Skeletal muscle cell (primary cell): Measurements from ENCODE around the gene HS3ST5.
"Not testable (repeated sequence)": the region's sequence is repeated elsewhere in the genome, so short reads cannot be mapped to it uniquely, and the experiment has no call there.

Experiments
- DNase-seq: peaks from one replicate; pipeline ENCODE4 v3.0.0-alpha.2; 2010; ENCODE audit warnings: low read depth
- H3K4me3 ChIP-seq: 2 replicates; pipeline ENCODE4 v1.5.1; 2011; ENCODE audit warnings: low read depth, mild to moderate bottlenecking, control low read depth, low read length, moderate library complexity

Gene HS3ST5

GRCh38 chr6:114217996-114218395 lies 124.8 kb downstream of the HS3ST5 start:
- not testable (repeated sequence) for DNase-seq, H3K4me3 ChIP-seq

GRCh38 chr6:114216789-114217467 lies 125.9 kb downstream of the HS3ST5 start:
- no peak overlapping the region for H3K4me3 ChIP-seq

GRCh38 chr6:114210467-114210866 lies 132.4 kb downstream of the HS3ST5 start:
- DNase-seq, result no peak
- H3K4me3 ChIP-seq, result no peak overlapping the region

More at GRCh38 chr6:114216789-114217467, 125.9 kb downstream of the HS3ST5 start:
- peak; percentile 41 for DNase-seq

DNA sequence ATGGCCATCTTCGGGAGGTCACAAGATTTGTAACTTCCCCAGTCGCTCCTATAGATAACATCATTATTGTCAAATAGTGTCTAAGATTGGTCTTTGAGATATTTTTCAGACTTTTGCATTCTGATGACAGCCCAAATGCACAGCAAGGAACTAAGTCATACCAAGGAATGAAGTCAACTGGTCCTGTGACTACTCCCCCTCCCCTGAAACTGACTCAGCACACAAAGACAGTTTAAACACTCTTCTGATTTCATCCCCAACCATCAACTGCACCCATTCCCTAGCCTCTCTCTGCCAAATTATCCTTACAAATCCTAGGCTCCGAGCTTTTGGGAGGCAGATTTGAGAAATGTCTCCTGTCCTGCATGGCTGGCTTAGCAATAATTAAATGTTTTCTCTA lies 139.4 kb downstream of the HS3ST5 start:
- no peak overlapping the region for H3K4me3 ChIP-seq
- no peak for DNase-seq

GRCh38 chr6:114202389-114202788 lies 140.4 kb downstream of the HS3ST5 start:
- DNase-seq, result no peak
- H3K4me3 ChIP-seq, result no peak overlapping the region

- no peak overlapping the region for H3K4me3 ChIP-seq
- no peak for DNase-seq
Measured at GRCh38 chr6:114200891-114201290, 141.9 kb downstream of the HS3ST5 start.

- H3K4me3 ChIP-seq, result no peak overlapping the region
- no peak for DNase-seq
Measured at GRCh38 chr6:114195631-114196403, 147.0 kb downstream of the HS3ST5 start.

GRCh38 chr6:114195027-114195365 lies 147.8 kb downstream of the HS3ST5 start:
- H3K4me3 ChIP-seq, result no peak overlapping the region
- DNase-seq, result no peak

- H3K4me3 ChIP-seq, result no peak overlapping the region
- no peak for DNase-seq
Measured at GRCh38 chr6:114194362-114195026, 148.3 kb downstream of the HS3ST5 start.

DNA sequence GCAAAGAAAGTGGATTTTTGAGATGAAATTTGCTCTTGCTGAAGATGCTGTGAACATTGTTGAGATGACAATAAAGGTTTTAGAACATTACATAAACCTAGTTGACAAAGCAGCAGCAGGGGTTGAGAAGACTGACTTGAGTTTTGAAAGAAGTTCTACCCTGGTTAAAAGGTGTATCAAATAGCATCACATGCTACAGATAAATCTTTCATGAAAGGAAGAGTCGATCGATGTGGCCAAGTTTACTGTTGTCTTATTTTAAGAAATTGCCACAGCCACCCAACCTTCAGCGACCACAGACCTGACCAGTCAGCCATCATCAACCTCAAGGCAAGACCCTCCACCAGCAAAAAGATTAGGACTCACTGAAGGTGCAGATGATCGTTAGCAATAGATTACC lies 155.3 kb downstream of the HS3ST5 start:
- no peak for DNase-seq
- no peak overlapping the region for H3K4me3 ChIP-seq

- H3K4me3 ChIP-seq, result no peak overlapping the region
- no peak for DNase-seq
Measured at GRCh38 chr6:114181664-114182063, 161.2 kb downstream of the HS3ST5 start.

DNA sequence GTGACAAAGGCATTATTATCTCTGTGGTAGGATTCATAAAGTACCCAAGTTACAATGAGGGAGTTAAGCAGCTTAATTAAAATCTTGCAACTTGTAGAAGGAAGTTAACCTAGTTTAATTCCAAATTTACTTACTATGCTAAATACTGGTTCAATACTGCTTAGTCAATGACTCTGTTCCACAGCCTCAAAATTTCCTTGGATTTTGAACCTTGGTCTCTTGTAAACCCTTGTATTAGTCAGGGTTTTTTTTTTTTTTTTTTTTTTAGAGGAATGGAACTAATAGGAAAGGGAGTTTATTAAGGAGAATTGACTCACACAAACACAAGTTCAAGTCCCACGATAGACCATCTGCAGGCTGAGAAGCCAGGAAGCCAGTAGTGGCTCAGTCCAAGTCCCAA lies 163.4 kb downstream of the HS3ST5 start:
- H3K4me3 ChIP-seq, result no peak overlapping the region
- no peak for DNase-seq

DNA sequence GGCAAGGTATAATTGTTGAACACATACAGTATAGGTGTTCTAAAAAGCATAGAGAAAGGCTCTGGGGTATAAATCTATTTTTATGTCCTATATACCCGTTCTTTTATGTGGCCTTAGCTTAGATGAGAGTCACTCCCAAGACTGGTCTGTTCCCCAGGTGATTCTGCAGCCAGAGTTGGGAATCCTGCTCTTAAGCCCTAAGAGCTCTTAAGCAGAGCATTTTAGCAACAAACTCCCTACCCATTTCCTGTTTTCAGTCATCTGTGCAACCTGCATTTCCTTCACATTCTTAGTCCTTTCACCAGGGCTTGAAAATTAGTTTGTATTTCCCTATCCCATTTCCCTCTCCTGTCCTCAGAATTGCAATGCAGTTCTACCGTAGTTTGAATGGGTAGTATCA lies 166.1 kb downstream of the HS3ST5 start:
- DNase-seq, result no peak
- no peak overlapping the region for H3K4me3 ChIP-seq

DNA sequence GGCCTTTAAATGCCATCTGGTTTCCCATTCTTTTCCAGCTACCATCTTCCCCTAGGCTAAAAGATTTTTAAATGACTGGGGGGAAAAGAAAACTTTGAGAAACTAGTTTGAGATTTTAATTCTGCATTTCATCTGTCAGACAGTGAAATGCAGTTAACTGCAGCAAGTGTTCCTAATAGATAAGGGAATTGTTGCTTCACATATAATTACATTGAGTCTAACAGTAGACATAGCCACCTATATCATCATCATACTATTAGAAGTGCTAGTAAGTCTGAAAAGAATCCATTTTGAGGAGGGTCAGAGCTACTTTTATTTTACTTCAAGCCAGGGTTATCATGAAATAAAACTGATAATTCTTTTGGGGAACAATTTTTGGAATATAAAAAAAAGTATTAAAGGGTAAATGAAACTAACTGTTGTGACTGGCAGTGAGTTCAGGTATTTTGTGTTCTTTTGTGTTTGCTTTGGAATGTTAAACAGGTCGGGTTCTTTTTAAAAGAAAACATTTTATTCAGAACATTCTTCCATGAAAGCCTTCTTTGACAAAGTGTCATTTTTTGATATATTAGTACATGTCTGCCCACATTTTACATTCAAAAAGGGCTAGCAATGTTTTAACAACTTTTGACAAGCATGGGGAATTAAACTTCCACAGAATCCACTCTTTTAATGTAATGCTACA lies 170.1 kb downstream of the HS3ST5 start:
- no peak overlapping the region for H3K4me3 ChIP-seq
- DNase-seq, result no peak

- DNase-seq, result no peak
Measured at GRCh38 chr6:114171473-114171872, 171.3 kb downstream of the HS3ST5 start.

GRCh38 chr6:114170958-114171387 lies 171.8 kb downstream of the HS3ST5 start:
- DNase-seq, result no peak
- H3K4me3 ChIP-seq, result no peak overlapping the region

More at GRCh38 chr6:114171473-114171872, 171.3 kb downstream of the HS3ST5 start:
- no peak overlapping the region for H3K4me3 ChIP-seq

- DNase-seq, result no peak
Measured at GRCh38 chr6:114170372-114170771, 172.5 kb downstream of the HS3ST5 start.

DNA sequence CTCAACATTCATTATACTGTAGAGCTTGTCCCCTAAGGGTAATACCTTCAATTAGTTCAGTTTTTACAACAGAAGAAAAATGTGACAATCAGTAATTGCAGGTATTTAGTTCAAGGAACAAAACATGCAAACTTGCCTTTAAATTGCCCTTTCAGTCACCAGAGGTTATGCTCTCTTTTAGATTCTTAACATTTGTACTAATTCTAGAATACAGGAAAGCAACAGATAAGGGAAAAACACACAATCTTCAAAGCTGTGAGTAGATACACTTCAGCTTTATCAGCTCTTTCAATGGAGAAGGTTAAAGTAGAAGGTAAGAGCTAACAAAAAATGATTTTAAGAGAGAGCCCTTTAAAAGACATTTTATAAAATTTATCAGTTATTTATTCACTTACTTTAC lies 173.1 kb downstream of the HS3ST5 start:
- no peak overlapping the region for H3K4me3 ChIP-seq
- DNase-seq, result no peak

More at GRCh38 chr6:114170372-114170771, 172.5 kb downstream of the HS3ST5 start:
- no peak overlapping the region for H3K4me3 ChIP-seq

GRCh38 chr6:114167583-114168576 lies 174.9 kb downstream of the HS3ST5 start:
- H3K4me3 ChIP-seq, result no peak overlapping the region
- DNase-seq, result no peak
